A549 treated with AZD9567 at 1 μM for 4 hours (cell line): ENCODE measurements around the gene USP11. TPM values are rescaled to one million over a fixed set of nuclear protein-coding genes. Genes with fewer than 3 reads are reported as not detected.

ENCODE experiments used
- total RNA-seq: library from RNA; stranded (reverse); fragments of 200-300 nt; extraction: Qiagen RNA extraction; gene quantifications from 5 replicates; pipeline ENCODE4 v1.2.3, GENCODE V29; 2022; ENCODE audit not compliant: insufficient read depth

USP11 gene
- 48.6 to 60.9 TPM (median 57.8 TPM) in 5 replicates for total RNA-seq

DNA sequence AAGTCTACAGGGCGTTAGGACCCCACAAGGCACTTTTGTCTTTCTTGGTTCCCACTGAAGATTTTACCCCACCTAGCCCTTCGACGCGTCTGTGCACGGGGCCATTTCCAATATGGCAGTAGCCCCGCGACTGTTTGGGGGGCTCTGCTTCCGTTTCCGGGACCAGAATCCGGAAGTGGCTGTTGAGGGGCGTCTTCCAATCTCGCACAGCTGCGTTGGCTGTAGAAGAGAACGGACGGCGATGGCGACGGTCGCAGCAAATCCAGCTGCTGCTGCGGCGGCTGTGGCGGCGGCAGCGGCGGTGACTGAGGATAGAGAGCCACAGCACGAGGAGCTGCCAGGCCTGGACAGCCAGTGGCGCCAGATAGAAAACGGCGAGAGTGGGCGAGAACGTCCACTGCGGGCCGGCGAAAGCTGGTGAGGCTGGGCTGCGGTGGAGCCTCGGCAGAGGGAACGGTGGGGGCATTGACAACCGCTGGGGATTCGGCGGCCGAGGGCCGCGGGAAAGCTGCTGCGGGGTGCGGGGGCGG, at the start of gene USP11:
TSS of gene USP11 (plus strand) at position 207 of the 530 bp plus-strand sequence. CDS start at position 242, 35 bp downstream.

GRCh38 chrX:47193475-47194193, 39.2 kb upstream of the USP11 start, which contains the start of gene UBA1:
TSS of gene UBA1 (plus strand) at chrX:47193829. CDS start at chrX:47198803, 4,974 bp downstream.

GRCh38 chrX:47218280-47218919, 14.4 kb upstream of the USP11 start, which contains the start of gene CDK16:
TSS of gene CDK16 (plus strand) at chrX:47218681. CDS start at chrX:47223558, 4,877 bp downstream.

Other genes with a start within 250 kb of the USP11 start
- 0.10 to 0.13 TPM in 2 of 5 replicates, not detected in the others for gene RGN, start 154.6 kb upstream of the USP11 start, total RNA-seq
- gene NDUFB11, start 88.3 kb upstream of the USP11 start, total RNA-seq: 127 to 186 TPM (median 171 TPM) in 5 replicates
- 31.6 to 47.1 TPM (median 44.3 TPM) in 5 replicates for gene RBM10, start 87.8 kb upstream of the USP11 start, total RNA-seq
- gene UBA1, start 39.2 kb upstream of the USP11 start, total RNA-seq: 168 to 201 TPM (median 197 TPM) in 5 replicates
- gene CDK16, start 14.3 kb upstream of the USP11 start, total RNA-seq: 100 to 115 TPM (median 109 TPM) in 5 replicates
- gene ZNF157, start 137.6 kb downstream of the USP11 start, total RNA-seq: not detected in 5 replicates